HG03045 (cell line): ENCODE data around the gene PPP2R1A.
"Not testable (repeated sequence)": the region's sequence is repeated elsewhere in the genome, so short reads cannot be mapped to it uniquely, and the experiment has no call there.

Experiments used
- ATAC-seq: cut with Tn5 transposase; IDR thresholded peaks from one replicate; pipeline ENCODE4 v1.9.1; 2021; ENCODE audit warnings: mild to moderate bottlenecking, moderate library complexity; ENCODE audit not compliant: unreplicated experiment

PPP2R1A gene

GRCh38 chr19:52237771-52238400 lies 48.0 kb downstream of the PPP2R1A start:
- no peak for ATAC-seq

- ATAC-seq, result no peak
Measured at GRCh38 chr19:52244021-52244420, 54.2 kb downstream of the PPP2R1A start.

GRCh38 chr19:52248241-52248640 lies 58.4 kb downstream of the PPP2R1A start:
- no peak for ATAC-seq

- ATAC-seq, result no peak
Measured at GRCh38 chr19:52258426-52258825, 68.6 kb downstream of the PPP2R1A start.

GRCh38 chr19:52265556-52265955 lies 75.7 kb downstream of the PPP2R1A start:
- not testable (repeated sequence) for ATAC-seq

- ATAC-seq, result peak; percentile 92
Measured at GRCh38 chr19:52269338-52270261, 79.7 kb downstream of the PPP2R1A start, which contains the start of gene ZNF766. ZNF766 (plus strand) TSS chr19:52269587; CDS start chr19:52269614, 27 bp downstream.

GRCh38 chr19:52270266-52270885 lies 80.5 kb downstream of the PPP2R1A start:
- ATAC-seq, result no peak

- no peak for ATAC-seq
Measured at GRCh38 chr19:52273301-52273700, 83.4 kb downstream of the PPP2R1A start.

- ATAC-seq, result no peak
Measured at GRCh38 chr19:52274191-52274590, 84.3 kb downstream of the PPP2R1A start.

- no peak for ATAC-seq
Measured at GRCh38 chr19:52275988-52276387, 86.1 kb downstream of the PPP2R1A start.

GRCh38 chr19:52277471-52277870 lies 87.6 kb downstream of the PPP2R1A start:
- no peak for ATAC-seq
